Transverse colon (tissue), 4 donors: ENCODE data around the gene TMCO5A. TPM values are rescaled to one million over a fixed set of nuclear protein-coding genes. Genes with fewer than 3 reads are reported as not detected.

Experiments
- DNase-seq: peaks from one replicate; pipeline ENCODE4 v3.0.0-alpha.2; 2019
- H3K27ac ChIP-seq, 4 donors: fragments of 200-600 bp; sonication (generic); 2 replicates each; pipeline ENCODE4 v1.5.1; 2016 to 2018; ENCODE audit warnings: inconsistent platforms in 4 of 4
- H3K27me3 ChIP-seq: fragments of 200-600 bp; sonication (generic); 2 replicates; pipeline ENCODE4 v1.5.1; 2017; ENCODE audit warnings: inconsistent platforms
- H3K36me3 ChIP-seq, 4 donors: fragments of 200-600 bp; sonication (generic); 2 replicates each; pipeline ENCODE4 v1.5.1; 2017 to 2019; ENCODE audit warnings: inconsistent platforms in 4 of 4
- H3K4me1 ChIP-seq, 4 donors: fragments of 200-600 bp; sonication (generic); 2 replicates each; pipeline ENCODE4 v1.5.1; 2017 to 2020; ENCODE audit warnings: inconsistent platforms in 4 of 4
- H3K4me3 ChIP-seq, 4 donors: fragments of 200-600 bp; sonication (generic); 1 replicate in 1 of 4; 2 replicates in 3 of 4; pipeline versions ENCODE4 v1.5.1 to v1.6.1; 2017 to 2019; ENCODE audit warnings: inconsistent platforms in 4 of 4
- H3K9me3 ChIP-seq, 2 donors: fragments of 200-600 bp; sonication (generic); 2 replicates each; pipeline ENCODE4 v1.5.1; 2017 to 2019; ENCODE audit warnings: inconsistent platforms in 2 of 2
- EP300 ChIP-seq: sonication (generic); formaldehyde crosslinking; IDR thresholded peaks from one replicate; pipeline ENCODE4 v1.6.1; 2017; ENCODE audit warnings: antibody characterized with exemption, low read depth
- POLR2A ChIP-seq: fragments of 450-650 bp; IDR thresholded peaks from one replicate; pipeline ENCODE4 v1.6.1; 2016; ENCODE audit warnings: antibody characterized with exemption, mild to moderate bottlenecking, moderate library complexity
- POLR2AphosphoS5 ChIP-seq, 3 donors: sonication (generic); formaldehyde crosslinking; IDR thresholded peaks; one replicate each; pipeline ENCODE4 v1.6.1; 2016; ENCODE audit warnings: antibody characterized with exemption in 3 of 3
- WGBS, 2 donors: methylation state at CpG; one replicate each; pipeline ENCODE4 v1.1.5; 2018; ENCODE audit warnings: low coverage in 1 of 2; 5-methylcytosine and 5-hydroxymethylcytosine counted together
- in situ Hi-C, 4 donors: fragments of 200-750 bp; cut with MboI; loops; one replicate each; pipeline versions ENCODE4 v1.15.0 to v1.15.1; 2017; ENCODE audit warnings: low sequenced_read_pairs in 3 of 4, low pct_ligation_motif_present in 1 of 4, low pct_unique_long_range_greater_than_20kb in 1 of 4
- intact Hi-C: fragments of 100-400 bp; cut with DNase I; formaldehyde crosslinking; loops from one replicate; pipeline ENCODE4 v1.15.1; 2023; ENCODE audit warnings: low total_unique reads
- total RNA-seq, 4 donors: library from RNA; depleted of rRNA; stranded (reverse); fragments of >200 nt; gene quantifications; one replicate each; pipeline ENCODE4 v1.1.0, GENCODE V29; 2016
- TF ChIP-seq, protein P1 (sequence below), 5 experiments: fragments of 200-600 bp in 3 of 5; fragments of 450-650 bp in 2 of 5; sonication (generic) in 3 of 5; IDR thresholded peaks; 1 replicate in 2 of 5; 2 replicates in 3 of 5; pipeline ENCODE4 v1.5.1; 2016 to 2017; ENCODE audit warnings: antibody characterized with exemption in 5 of 5, inconsistent platforms in 3 of 5, mild to moderate bottlenecking in 2 of 5, moderate library complexity in 1 of 5

The TMCO5A gene
- total RNA-seq, 4 donors from 2014 or later = 0.14 TPM; not detected in 3

- Histone ChIP-seq H3K27ac (no peak overlapping the region), H3K4me3 (no peak overlapping the region)
Measured at GRCh38 chr15:37903919-37904625, 30.4 kb upstream of the TMCO5A start.

GRCh38 chr15:37907136-37907535 lies 27.3 kb upstream of the TMCO5A start:
- 13% methylated on average over 1 of the region's 1 CpG; no CpG with 5 or more reads in 1 of the 2 donors for WGBS, 2 donors
- no peaks in the 10 kb centered on the region for H3K27me3 ChIP-seq
- no peaks in the 10 kb centered on the region for H3K36me3 ChIP-seq
- TF ChIP-seq POLR2AphosphoS5 (IDR thresholded peaks at IDR 0.05) (no peak), EP300 (no peak), POLR2A (no peak)
- TF ChIP-seq, protein P1, sequence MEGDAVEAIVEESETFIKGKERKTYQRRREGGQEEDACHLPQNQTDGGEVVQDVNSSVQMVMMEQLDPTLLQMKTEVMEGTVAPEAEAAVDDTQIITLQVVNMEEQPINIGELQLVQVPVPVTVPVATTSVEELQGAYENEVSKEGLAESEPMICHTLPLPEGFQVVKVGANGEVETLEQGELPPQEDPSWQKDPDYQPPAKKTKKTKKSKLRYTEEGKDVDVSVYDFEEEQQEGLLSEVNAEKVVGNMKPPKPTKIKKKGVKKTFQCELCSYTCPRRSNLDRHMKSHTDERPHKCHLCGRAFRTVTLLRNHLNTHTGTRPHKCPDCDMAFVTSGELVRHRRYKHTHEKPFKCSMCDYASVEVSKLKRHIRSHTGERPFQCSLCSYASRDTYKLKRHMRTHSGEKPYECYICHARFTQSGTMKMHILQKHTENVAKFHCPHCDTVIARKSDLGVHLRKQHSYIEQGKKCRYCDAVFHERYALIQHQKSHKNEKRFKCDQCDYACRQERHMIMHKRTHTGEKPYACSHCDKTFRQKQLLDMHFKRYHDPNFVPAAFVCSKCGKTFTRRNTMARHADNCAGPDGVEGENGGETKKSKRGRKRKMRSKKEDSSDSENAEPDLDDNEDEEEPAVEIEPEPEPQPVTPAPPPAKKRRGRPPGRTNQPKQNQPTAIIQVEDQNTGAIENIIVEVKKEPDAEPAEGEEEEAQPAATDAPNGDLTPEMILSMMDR (IDR thresholded peaks at IDR 0.05) = no peak
- peaks cover 0 to 3% (median under 1%) of the 10 kb centered on the region in 4 donors for H3K4me1 ChIP-seq
- H3K9me3 ChIP-seq = no peaks in the 10 kb centered on the region
- intact Hi-C loops (no loop called here), in situ Hi-C loops (no loop called here)
- H3K27ac ChIP-seq = no peak overlapping the region
- H3K4me3 ChIP-seq = no peak overlapping the region
- no peak for DNase-seq

More at GRCh38 chr15:37903919-37904625, 30.4 kb upstream of the TMCO5A start:
- intact Hi-C loops (no loop called here), in situ Hi-C loops (no loop called here)
- peaks cover 0 to 18% (median 16%) of the 10 kb centered on the region in 4 donors for H3K4me1 ChIP-seq
- H3K36me3 ChIP-seq = no peaks in the 10 kb centered on the region
- no peaks in the 10 kb centered on the region for H3K27me3 ChIP-seq
- H3K9me3 ChIP-seq = no peaks in the 10 kb centered on the region
- TF ChIP-seq POLR2AphosphoS5 (IDR thresholded peaks at IDR 0.05) (no peak), POLR2A (no peak)
- TF ChIP-seq, protein P1 (IDR thresholded peaks at IDR 0.05) = no peak
- WGBS, 2 donors = 81 to 86% methylated on average over 10 to 11 of the region's 11 CpGs
- no peak for DNase-seq

DNA sequence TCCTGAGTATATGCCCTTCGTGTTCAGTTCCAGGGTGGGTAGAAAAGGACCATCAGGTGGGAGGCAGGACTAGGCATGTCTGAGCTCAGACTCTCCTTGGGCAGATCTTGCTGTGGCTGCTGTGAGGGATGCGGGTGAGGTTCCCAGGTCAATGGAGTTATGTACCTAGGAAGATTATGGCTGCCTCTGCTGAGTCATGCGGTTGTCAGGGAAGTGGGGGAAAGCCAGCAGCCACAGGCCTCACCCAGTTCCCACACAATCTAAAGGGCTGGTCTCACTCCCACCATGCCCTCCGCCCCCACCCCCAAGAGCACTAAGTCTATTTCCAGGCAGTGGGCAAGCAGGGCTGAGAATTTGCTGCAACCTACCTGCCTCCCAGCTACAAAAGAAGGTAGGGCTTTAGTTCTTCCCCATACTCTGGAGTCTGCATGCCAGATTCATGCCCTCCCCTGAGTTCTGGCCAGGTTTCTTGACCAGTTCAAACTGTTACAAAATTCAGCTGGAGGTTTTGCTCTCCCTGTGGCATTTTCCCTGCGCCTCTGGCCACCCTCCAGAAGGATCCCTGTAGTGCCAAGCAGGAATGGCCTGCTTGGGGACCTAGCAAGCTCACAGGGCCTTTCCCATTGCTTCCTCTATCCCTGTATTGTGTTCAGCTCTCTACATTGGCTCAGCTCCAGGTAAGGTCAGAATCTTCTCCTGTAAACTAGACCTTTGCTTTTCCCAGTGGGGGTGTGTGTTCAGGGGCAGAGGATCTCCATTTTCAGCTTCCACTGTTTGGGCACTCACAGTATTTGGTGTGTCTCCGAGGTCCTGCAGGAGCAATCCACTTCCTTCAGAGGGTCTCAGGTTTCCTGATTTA lies 12.7 kb upstream of the TMCO5A start:
- Histone ChIP-seq H3K27me3 (no peaks in the 10 kb centered on the region), H3K36me3 (no peaks in the 10 kb centered on the region), H3K4me1 (no peaks in the 10 kb centered on the region), H3K9me3 (no peaks in the 10 kb centered on the region), H3K27ac (no peak overlapping the region), H3K4me3 (no peak overlapping the region)
- 72 to 100% methylated on average over 1 to 6 of the region's 6 CpGs for WGBS, 2 donors
- in situ Hi-C loops = no loop called here
- no peak for DNase-seq
- TF ChIP-seq POLR2A (no peak), POLR2AphosphoS5 (IDR thresholded peaks at IDR 0.05) (no peak), EP300 (no peak)
- TF ChIP-seq, protein P1 (IDR thresholded peaks at IDR 0.05) = no peak
- intact Hi-C loops = no loop called here

DNA sequence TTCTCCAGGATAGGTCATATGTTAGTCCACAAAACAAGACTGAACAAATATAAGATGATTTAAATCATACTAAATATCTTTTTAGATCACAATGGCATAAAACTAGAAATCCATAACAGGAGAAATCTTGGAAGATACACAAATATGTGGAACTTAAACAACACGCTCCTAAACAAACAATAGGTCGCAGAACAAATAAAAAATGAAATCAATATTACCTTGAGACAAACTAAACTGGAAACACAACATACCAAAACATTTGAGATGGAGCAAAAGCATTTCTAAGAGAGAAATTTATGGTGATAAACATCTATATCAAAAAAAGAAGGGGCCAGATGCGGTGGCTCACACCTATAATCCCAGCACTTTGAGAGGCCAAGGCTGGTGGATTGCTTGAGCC lies 8.3 kb upstream of the TMCO5A start:
- Histone ChIP-seq H3K4me1 (no peaks in the 10 kb centered on the region), H3K4me3 (no peak overlapping the region), H3K36me3 (no peaks in the 10 kb centered on the region), H3K27me3 (no peaks in the 10 kb centered on the region), H3K27ac (no peak overlapping the region), H3K9me3 (no peaks in the 10 kb centered on the region)
- TF ChIP-seq, protein P1 (IDR thresholded peaks at IDR 0.05) = no peak
- TF ChIP-seq POLR2AphosphoS5 (IDR thresholded peaks at IDR 0.05) (no peak), EP300 (no peak), POLR2A (no peak)
- in situ Hi-C loops = no loop called here
- no peak for DNase-seq
- 60 to 65% methylated on average over 3 of the region's 3 CpGs for WGBS, 2 donors
- intact Hi-C loops = no loop called here
